Mesenteric fat pad (tissue), 1 donor: ENCODE results near the gene ALKBH8. TPM values are rescaled to one million over a fixed set of nuclear protein-coding genes. Genes with fewer than 3 reads are reported as not detected.

Source experiments
- DNase-seq: peaks from one replicate; pipeline ENCODE4 v3.0.0-alpha.2; 2020; ENCODE audit warnings: low spot score
- long read RNA-seq: library from polyadenylated mRNA; unstranded; transcript quantifications from one replicate; pipeline ENCODE4 v2.0.0, GENCODE V29; 2020
- total RNA-seq: library from RNA; stranded (reverse); fragmentation: NEBNext Ultra II Directional; extraction: Animal tissue kit (Norgen Biotek cat#: 25700); gene quantifications from one replicate; pipeline ENCODE4 v1.2.1, GENCODE V29; 2021
- donor health status: DM: yes; HTN: yes; CAD: no.

Gene ALKBH8, protein sequence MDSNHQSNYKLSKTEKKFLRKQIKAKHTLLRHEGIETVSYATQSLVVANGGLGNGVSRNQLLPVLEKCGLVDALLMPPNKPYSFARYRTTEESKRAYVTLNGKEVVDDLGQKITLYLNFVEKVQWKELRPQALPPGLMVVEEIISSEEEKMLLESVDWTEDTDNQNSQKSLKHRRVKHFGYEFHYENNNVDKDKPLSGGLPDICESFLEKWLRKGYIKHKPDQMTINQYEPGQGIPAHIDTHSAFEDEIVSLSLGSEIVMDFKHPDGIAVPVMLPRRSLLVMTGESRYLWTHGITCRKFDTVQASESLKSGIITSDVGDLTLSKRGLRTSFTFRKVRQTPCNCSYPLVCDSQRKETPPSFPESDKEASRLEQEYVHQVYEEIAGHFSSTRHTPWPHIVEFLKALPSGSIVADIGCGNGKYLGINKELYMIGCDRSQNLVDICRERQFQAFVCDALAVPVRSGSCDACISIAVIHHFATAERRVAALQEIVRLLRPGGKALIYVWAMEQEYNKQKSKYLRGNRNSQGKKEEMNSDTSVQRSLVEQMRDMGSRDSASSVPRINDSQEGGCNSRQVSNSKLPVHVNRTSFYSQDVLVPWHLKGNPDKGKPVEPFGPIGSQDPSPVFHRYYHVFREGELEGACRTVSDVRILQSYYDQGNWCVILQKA
- 6.4 TPM for total RNA-seq
- long read RNA-seq, full-length matches to known transcripts = 11 of 21 reads
- long read RNA-seq, partial matches to known transcripts = 5 of 21 reads
- long read RNA-seq, other reads (novel, unspliced or antisense) = 5 of 21 reads

DNA sequence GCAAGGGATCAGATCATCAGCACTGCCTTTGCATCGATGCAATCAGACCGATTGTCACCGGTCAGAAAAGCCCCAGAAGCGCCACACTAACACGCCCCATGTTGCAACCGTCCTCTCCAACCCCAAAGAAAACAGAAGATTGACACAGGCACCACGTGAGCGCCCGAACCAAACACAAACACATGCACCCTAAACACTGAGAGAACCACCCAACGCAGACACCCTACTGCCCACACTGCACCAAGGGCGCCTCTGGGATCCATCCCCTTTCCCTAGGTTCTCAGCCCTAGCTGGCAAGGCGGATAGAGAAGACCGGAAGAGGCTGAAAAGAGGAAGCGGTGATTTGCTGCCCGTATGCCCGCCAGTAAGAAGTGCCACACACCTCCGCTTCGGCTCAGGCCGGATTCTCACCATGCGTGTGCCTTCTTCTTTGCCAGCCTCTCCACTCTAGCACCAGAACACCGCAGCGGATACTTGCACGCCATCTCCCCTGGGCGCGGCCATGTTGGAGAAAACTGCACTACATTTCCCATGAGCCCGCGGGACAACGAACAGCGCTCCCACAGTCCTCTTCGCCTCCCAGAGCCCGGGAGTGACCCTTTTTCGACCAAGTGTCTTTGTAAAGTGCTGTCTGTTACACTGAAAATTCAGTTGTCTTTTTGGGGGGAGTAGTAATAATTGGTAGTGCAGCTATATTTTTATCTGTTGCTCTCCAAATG, at the start of gene ALKBH8:
Gene ALKBH8, minus strand, starts transcription at position 517 of the 719 bp plus-strand sequence. CDS start 4,842 bp downstream, outside the sequence.
- DNase-seq = no peak

DNA sequence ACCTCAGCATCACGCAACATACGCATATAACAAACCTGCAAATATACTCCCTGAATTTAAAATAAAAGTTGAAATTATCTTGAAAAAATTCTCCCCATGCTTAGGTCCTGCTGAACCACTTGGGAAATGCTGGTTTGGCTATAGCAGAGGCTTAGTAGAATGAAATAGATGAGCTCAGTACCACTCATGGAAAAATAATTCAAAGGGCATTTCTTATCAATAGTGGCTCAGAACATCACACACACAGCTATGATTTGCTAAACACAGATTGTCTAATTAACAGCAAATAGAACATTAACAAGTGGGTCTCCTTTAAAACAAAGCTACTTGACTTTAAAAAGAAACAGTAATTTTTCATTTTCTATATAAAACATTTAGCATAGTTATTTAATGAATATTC, 46.9 kb upstream of the ALKBH8 start:
- no peak for DNase-seq

DNA sequence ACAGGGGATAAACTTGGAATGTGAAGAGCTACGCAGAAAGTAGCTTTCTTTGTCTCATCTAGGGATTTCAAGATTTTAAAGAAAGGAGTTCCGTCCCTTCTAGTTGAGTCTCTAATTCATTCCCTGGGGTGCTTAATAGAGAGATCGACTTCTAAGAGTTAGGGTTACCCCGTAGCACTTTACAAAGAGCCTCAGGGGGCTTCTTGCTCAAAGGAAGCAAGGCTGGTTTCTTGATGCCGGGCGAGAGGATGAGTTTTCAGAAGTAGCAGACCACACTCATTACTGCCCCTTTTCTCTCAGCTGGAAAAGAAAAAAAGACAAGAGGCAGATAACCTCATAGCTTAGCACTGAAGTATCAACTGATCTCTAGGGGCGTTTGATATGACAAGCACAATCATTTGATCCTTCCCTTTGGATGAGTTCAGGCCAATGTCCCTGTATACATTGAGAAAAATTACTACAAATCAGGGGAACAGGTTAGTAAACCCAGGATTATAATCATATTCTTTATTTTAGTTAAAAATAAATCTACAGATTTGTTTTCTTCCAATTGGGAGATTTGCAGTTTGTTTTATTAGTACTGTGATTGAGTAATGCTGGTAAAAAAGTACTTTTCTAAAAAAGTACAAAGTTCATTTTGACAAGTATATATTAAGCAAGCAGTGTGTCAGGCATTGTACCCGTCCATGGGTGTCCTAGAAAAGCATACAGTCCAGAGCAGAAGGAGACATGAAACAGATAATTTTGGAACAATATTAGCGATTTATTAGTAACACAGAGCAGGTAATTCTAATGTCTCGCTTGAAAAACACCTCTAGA, 44.1 kb upstream of the ALKBH8 start:
- no peak for DNase-seq

DNA sequence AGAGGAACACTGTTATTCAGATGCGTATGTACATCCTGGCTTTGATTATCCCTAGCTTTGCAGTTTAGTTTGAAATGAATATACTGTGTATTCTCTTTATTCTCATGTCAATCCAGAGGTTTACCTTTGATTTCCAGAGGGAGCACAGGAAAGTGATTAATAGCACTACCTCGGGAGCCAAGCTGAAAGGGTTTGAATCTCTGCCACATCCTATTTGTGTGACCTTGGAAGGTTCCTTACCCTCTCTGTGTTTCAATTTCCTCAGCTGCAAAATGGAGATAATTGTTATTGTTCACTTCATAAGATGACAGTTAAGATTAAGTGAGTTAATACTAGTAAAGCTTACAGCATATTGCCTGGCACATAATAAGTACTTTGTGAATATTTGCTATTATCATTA, 43.3 kb upstream of the ALKBH8 start:
- DNase-seq = no peak

DNA sequence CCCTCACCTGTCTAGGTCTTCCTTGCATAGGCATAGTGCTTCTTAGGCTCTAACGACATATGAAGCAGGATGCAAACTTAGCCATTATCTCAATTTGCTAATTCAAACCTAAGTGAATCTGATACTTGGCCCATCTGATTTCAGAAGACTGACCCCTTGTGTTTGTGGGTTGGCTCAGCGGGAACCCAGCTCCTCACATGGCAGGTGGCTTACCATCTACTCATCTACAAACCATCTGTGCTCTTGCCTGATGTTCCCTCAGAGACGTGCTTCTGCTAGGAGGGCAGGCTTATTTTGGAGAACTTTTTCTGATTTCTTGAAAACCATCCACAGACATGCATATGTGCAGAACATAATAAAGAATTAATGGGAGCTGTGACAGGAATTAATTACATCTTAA, 40.6 kb upstream of the ALKBH8 start:
- no peak for DNase-seq

DNA sequence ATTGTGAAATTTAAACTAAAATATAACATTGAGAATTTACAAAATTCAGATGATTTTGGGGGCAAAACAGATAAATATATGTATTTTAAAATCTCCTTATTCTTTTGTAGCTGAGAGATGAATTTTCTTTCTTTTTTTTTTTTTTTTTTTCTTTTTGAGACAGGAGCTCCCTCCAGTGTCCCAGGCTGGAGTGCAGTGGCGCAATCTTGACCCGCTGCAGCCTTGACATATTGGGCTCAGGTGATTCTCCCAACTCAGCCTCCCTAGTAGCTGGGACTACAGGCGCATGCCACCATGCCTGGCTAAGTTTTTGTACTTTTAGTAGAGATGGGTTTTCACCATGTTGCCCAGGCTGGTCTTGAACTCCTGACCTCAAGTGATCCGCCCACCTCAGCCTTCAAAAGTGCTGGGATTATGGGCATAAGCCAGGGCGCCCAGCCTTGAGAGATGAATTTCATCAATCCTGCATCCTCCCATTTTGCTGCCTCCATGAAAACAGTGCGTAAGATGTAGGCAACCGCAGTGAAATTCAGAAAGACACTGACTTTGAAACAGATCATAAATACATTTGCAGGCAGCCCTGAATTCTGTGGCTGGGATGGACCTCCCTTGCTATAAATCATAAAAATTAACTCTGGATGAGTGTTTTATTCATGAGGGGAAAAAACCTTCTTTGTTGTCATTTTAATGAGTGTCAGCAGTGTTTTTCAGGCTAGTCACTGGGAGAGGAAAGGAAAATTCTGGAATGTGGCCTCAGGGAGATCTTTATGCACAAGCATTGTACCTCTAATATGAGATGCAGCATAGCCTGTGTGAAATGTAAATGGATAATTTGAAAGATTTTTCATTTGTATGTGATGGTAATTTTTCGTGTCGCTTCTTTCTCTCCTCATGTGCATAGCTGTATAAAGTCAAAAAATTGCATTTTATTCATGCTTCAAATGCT, 39.8 kb upstream of the ALKBH8 start:
- DNase-seq = no peak

DNA sequence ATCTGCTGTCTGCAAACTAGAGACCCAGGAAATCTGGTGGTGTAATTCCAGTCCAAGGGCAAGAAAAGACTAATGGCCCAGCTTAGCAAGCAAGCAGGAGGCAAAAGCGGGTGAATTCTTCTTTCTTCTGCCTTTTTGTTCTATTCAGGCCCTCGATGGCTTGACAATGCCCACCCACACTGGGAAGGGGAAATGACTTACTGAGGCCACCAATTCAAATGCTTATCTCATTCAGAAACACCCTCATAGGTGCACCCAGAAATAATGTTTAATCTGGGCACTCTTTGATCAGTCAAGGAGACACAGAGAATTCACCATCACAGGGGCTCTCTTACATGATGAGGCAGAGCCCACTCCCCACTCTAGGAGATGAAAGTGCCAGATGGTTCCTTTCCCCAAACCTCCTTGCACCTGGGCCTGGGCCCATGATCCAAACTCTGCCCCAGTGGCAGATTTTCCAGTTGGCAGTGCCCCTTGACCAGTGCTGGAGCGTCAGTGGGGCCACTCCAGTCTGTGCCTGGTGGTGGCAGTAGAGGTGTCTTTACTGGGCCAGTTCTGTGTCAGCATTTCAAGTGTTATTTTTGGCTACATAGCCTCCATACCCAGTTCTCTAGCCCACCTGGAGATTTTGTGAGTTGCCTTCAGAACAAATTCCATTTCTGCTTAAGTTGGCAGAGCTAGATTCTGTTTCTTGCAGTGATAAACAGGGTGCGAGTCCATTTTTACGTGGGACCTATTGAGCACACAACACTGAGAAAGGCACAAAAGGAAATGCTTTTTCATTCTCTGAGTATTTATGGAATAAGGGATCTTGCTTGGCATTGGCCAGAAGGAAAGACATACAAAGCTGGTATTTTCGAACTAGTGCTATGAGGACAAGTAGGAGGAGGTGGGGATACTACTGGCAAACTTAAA, 32.9 kb upstream of the ALKBH8 start:
- no peak for DNase-seq

DNA sequence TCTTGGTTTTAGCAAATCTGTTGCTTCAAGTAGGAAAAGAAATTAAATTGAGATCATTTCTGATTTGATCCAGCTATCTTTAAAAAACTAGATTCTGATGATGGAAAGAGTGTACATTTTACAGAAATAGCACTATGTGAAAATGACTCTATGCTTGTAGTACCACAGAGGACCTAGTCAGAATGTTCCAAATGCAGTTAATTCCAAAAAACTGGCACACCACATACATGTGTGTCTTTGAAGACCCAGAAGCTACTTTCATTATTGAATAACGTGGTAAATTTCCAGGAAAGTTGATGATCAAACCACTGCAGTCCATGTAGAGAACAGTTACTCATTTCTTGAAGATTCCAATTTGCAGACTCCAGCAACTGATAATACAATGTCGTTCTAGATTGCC, 29.2 kb upstream of the ALKBH8 start:
- DNase-seq = no peak

DNA sequence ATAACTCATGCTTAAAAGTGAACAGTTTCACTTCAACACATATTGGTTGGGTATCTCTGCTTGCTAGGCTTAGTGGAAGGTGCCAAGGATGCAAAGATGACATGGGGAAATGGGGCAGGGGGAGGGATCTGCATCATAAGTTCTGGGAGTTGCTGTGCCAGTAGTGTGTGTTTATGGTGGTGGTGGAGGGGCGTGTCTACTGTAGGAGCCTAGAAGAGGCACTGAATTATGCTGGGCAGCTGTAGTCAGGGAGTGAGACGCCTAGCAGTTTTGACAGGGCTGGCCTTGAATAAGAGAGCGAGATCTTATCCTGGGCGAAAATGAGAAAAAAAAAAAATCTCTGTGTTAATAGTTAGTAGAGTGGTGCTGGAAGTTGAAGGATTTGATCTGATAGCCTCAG, 28.4 kb upstream of the ALKBH8 start:
- no peak for DNase-seq

DNA sequence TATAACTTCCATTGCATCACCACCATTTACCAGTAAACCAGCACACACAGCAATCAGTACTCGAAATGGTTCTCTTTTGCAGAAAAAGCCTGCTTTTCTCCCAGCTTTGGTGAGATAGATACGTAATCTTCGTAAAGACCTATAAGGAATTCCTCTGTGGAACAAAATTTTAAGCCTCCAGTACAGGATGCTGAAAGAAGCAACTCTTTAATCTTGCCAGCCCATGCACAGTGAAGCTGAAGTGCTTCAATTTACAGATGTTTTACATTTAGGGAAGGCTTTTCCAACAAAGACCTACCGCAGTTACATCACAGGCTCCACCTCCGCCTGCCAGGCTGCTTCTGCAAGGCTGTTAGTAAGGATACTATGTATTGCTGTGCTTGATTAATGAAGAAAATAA, 27.3 kb upstream of the ALKBH8 start:
- DNase-seq = no peak

DNA sequence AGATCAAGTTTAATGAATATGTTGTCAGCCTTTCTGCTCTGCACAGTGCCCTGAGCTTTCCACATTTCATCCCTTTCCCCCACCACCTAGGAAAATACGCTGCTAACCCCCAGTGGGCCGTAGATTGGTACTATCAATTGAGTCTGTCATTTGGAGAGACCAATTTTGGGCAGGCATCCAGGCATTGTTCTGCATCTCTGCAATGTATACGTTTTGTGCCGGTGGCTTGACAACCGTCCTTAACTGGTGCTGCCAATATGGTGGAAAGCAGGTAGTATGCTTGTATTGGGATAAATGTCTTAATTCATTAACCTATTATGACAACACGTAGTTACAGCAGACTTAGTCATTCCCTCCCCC, 26.7 kb upstream of the ALKBH8 start:
- DNase-seq = no peak

DNA sequence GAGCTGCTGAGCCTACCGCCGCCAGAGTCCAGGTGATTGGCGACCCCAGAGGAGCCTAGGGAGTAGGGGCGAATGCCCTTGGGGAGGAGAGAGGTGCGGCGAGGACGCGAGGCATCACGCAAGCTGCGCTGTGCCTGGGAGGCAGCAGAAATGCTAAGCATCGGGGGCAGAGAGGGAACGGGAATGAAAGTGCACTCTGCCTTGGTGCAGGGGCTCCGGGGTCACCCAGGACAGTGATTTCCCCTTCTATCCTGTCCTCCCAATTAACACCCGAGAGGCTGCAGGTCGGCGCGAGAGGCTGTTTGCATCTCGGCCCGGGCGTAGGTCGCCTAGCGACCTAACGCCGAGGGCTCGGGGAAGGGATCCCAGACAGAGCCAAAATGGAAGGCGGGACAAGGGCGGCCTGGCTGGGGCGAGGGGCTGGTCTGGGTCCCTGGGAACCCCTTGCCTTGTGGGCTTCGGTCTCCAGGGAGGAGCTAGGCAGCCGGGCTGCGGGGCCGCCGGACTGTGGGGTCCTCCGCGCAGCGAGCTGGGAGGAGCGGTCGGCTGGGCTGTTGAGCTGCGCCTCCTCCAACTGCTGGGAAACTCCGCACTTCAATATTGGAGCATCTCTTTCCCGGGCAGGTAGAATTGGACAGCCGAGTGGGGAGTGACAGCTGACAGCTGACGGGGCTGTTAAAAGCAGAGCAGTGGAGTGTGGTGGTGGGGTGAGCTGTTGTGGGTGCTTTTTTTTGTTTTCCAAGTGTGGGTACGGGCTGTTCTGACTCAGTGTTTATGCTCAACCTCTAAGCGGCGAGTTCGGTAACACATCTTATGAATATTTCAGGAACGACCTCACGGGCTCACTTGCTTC, 26.1 kb upstream of the ALKBH8 start:
- no peak for DNase-seq

DNA sequence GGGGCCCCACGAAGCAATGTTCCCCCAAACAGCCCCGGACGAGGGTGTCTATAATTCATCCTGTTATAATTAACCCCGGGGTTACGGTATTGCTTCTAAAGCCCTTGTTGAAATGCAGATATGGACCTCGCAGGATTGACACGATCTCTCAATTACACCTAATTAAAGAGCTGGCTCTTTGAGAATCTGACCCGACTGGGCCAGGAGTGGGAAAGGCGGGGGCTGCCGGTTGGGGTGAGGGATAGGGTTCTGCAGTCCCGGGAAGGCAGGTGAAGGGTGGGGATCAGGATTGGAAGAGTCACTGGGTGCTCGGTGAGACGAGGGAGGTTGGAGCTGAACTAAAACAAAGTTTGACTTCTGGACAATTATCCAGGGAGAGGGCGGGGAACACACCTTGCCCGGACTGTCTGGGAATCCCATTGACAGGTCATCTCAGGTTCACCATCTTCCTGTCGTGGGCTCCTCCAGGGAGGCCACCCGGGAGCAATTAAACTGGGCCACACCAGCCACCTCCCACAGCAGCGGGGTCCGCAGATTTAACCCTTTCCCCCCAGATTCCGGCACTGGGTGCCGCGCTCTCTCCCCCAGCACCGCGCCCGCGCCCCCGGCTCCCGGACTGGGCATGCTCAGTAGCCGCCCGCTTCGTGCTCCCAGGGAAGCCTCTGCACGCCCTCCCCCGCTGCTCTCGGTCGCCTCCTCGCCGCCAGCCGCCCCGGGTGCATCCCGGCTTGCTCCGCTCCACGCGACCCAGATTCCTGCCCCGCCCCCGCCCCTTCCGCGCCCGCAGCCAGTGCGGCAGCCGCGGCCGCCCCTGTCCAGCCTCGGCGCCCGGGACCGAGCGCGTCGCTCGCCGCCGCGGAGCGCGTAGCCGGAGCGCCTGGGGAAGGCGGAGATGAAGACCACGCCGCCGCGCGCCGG, 25.2 kb upstream of the ALKBH8 start, which contains the start of gene ELMOD1:
Gene ELMOD1, plus strand, starts transcription at position 688 of the 918 bp plus-strand sequence. CDS start 27,043 bp downstream, outside the sequence.
- no peak for DNase-seq

DNA sequence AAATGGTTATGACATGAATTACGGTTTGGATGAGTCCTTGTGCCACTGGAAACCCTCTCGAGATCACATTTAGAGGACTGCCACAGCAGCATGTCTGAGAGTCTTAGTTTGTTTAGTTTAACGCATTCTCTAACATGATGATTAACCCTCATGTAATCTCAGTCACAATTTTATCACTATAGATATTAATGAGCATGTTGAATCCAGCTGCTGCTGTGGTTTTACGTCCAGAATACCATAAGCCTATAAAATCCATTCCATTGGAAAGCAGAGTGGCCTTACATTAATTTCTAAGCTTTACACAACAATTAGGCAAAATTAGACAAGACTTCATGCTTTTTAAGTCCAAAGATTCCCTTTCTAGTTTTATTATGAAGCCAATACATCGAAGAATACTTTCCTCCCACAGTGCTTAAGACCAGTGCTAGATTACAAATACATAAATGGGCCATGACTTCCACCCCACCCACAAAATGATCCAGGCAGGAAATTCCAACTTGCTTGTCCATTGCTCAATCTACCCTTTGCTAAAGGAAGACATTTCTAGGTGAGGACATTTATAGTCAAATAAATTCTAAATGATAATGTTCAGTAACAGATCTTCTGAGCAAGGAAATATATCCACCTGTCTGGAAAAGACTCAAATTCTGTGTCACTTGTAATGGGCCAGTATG, 21.9 kb upstream of the ALKBH8 start:
- no peak for DNase-seq

DNA sequence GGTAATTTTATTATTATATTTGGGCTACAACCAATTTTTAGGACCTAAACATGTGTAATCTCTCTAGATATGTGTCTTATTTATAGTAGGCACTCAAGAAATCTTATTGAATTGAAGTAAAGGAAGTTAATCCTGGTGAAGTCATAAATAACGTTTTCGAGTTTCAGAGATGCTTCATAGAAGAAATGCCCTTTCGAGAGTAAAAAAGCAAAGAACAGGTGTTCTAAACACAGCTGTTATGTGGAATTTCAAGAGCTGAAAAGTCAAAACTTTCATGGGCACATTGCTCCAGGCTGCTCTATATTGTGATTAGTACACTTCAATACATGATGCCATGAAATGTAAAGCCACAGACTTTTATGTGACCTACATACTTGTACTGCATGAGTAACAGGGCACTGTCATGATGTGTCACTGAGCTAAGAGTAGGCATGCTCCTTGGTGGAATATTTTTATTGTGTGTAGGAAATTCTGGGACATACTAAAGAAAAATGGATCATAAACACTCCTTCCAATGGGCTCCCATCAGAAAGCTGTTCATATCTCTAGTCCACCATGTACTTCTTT, 18.2 kb upstream of the ALKBH8 start:
- DNase-seq = no peak

DNA sequence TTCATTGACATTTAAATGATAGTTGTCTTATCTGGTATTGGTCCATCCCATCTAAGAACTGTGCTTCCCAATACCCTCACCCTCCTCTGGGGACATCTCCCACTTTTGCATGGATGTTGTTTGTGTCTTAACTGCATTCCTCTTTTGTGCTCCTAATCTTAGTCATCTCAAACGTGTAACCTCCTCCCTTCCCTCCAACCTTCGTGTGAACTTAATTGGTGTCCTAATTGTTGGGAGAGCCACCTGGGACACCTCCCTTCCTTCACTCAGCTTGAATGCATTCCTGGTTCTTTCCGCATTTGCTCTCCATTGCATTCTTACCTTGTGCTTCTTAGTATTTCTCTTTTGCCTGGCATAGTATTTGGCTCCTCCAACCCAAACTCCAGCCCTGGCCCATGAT, 15.6 kb upstream of the ALKBH8 start:
- DNase-seq = no peak
